Stimulated activated CD8-positive, alpha-beta memory T cell treated with anti-CD3 and anti-CD28 coated beads, Interleukin-7, amount 100 ng/mL, for 48 hours (primary cell): Measurements from ENCODE around the gene F13A1.

Experiments used
- DNase-seq, 2 donors: peaks; one replicate each; pipeline ENCODE4 v3.0.0-alpha.2; 2020; ENCODE audit warnings: low read depth in 1 of 2; ENCODE audit errors: extremely low read depth in 1 of 2

The F13A1 gene

GRCh38 chr6:6319952-6320811 lies at the start of gene F13A1:
TSS of gene F13A1 (minus strand) at chr6:6320662. CDS start at chr6:6318664, 1,998 bp downstream.
- DNase-seq, result no peak

GRCh38 chr6:6368684-6369052 lies 48.2 kb upstream of the F13A1 start:
- no peak for DNase-seq

DNA sequence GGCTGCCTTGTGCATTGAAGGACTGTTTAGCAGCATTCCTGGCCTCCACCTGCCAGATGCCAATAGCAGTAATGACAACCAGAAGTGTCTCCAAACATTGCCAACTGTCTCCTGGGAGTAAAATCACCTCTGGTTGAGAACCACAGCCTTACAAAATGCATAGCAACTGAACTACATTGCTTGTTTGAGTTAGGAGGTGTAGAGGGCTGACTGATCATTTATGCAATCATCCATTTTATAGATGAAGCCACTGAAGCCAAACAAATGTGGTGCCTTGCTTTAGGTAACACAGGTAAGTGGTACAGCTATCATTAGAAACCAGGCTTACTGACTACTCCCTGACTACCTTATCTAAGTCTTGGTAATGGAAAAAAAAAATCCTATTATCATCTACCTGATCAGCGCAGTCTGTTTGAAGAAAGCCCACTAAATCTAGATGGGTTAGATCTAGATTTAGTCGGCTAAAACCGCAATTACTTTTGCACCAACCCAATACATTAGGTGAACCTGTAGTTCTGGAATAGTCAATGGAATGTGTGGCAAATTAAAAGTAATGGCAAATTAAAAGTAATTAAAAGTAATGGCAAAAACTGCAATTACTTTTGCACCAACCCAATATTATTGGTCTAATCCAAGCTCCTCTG lies 47.7 kb upstream of the F13A1 start:
- no peak for DNase-seq

GRCh38 chr6:6366803-6367202 lies 46.3 kb upstream of the F13A1 start:
- DNase-seq, result no peak

GRCh38 chr6:6365242-6365641 lies 44.8 kb upstream of the F13A1 start:
- no peak for DNase-seq

- no peak for DNase-seq
These were observed 41.8 kb upstream of the F13A1 start for GRCh38 chr6:6362056-6362840.

DNA sequence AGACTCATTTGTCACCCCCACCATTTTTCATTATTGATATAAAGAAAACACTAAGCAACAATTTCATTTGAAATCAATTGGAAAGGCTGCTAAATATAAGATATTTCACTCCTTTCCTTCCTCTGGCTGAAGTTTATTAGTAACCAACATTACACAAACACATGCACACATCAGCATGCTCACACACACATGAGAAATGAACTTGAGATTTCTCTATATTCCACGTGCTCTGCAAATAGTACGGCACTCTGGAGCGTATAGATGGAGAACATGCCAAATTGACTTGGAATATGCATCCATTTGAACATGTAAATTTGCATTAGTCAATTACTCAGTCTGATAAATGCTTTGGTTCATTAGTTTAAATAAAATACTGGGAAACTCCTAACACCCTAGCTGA lies 37.1 kb upstream of the F13A1 start:
- DNase-seq, result no peak

DNA sequence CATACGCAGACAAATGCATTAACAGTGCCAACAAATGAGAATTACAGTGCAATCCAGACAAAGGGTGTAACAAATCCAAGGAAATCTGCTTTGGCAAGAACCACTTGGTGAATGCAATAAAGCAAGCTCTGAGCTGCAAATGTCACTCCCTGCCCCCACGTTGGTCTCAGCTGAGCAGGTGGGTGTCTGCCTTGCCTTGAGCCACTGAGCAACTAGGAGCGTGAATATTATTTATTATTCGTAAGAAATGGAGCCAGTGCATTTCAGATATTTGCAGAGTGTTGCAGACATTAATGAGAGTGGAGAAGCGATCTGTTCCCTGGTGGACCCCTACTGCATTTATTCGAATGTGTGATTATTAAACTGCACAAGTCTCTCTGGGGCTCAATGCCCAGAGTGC lies 36.6 kb upstream of the F13A1 start:
- DNase-seq, result no peak

DNA sequence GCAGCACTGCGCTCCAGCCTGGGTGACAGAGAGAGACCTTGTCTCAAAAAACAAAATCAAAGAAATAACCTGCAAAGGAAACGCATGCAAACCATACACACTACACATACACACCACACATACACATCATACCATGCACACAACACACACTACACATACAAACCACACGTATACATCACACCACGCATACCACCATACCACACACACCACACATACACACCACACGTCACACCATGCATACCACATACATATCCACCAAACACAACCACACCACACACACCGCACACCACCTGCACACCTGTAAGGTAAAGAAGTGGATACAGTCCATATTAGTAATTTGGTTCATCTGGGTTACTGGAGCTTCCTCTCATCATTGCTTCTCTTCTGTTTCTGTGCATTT lies 32.3 kb upstream of the F13A1 start:
- no peak for DNase-seq

- DNase-seq, result no peak
These were observed 31.1 kb upstream of the F13A1 start for GRCh38 chr6:6351511-6352025.

DNA sequence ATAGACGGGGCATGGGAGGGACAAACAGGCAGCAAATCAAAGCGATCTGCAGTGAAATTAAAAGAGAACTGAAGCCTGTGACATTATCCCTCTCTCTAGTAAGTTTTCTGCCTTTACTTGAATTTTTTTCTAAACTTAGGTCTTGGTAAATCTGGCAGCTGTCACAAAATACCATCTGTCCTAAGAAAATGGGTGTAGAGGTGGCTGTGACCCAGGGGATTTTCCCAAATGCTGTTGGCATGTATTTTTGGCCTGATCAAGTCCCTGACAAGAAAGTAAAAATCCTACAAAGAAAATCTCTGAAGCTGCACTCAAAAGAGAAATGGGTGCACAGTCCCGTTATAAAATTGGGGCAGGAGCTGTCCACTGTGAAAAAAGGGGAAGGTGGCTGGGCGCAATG lies 30.2 kb upstream of the F13A1 start:
- no peak for DNase-seq

DNA sequence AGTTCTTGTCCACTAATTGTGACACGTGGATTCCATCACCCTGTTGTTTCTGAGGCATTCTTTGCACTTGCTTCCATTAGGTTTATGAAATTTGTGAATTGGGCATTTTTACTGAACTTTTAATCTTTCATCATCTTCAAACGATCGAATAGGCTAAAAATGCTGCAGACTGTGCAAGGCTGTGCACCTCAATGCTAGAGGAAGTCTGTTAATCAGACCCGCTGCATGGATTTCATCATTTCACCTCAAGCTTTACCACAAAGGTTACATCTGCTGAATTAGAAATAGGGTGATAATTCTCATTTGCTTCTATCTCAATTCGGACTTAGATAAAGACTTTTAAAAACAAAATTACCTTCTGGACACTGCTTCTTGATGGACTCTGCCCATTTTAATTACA lies 27.8 kb upstream of the F13A1 start:
- no peak for DNase-seq

- no peak for DNase-seq
These were observed 26.1 kb upstream of the F13A1 start for GRCh38 chr6:6346427-6347023.

- DNase-seq, result no peak
These were observed 13.0 kb upstream of the F13A1 start for GRCh38 chr6:6333501-6333900.

GRCh38 chr6:6332811-6333244 lies 12.4 kb upstream of the F13A1 start:
- no peak for DNase-seq

DNA sequence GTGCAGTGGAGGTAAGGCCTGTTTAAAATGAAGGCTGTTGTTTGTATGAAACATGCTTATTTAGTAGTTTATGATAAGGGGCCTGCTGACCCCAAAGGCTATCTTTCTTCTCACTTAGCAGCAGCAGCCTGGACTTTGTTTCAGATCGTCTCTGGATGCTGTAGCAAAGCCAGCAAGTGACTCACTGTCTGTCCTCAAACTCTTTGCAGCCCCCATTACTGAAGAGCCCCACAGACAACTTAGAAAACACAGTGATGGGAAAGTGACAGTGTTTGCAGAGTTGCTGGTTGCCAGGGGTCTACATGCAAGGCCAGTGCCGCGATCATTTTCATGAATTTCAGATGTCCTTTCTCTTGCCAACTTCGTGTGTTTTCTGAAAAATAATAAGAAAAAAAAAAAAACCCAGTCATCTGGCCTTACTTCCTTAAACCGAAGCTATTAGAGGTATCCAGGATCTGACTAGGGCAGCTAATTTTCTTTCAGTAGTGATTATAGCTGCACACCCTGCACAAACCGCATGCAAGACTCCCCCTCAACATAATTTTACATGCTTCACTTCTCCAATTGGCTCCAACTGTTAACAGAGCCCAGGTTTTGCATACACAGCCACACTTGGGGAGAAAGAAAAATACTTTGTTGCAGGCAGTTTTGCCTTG lies 11.6 kb upstream of the F13A1 start:
- DNase-seq, result no peak

- DNase-seq, result no peak
These were observed 10.9 kb upstream of the F13A1 start for GRCh38 chr6:6331393-6331792.

DNA sequence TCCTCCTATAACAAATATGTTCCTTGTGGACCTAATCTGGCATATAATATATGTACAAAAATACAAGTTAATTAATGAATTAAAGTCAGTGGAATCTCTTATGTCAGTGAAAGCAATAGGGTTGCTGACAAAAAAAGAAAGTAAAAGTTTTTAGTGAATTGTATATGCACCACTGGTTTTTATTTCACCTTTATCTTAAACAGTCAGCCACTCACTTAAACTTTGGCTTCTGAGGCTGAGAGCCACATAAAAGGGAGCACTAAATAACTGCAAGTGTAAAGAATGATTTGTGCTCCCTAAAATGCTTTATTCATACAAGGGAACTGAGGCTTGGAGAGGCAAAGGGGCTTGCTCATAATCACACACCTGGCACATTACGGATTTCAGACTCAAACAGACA lies 9.9 kb upstream of the F13A1 start:
- DNase-seq, result no peak

- DNase-seq, result no peak
These were observed 8.0 kb upstream of the F13A1 start for GRCh38 chr6:6328451-6328850.

- DNase-seq, result no peak
These were observed 2.9 kb upstream of the F13A1 start for GRCh38 chr6:6323352-6323751.

DNA sequence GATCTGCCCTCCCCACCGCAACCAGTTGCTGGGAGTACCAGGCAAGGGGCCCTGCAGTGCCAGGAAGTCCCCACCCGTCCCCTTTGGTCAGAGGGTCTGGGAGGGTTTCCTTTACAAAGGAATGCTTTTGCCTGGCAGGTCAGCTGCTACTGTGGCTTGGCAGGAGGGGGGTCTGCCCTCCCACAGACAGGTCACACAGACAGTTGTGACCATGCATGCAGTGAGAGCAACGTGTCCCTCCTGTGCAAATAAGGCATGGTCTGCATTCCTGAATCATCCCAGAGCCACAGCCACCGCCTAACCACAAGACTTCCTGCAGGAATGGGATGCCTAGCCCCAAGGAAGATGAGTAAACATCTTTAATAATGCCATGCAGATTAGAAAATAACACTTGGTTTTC lies 439 bp upstream of the F13A1 start:
- no peak for DNase-seq
